HG03442 (cell line): Measurements from ENCODE around the gene GIGYF2.

Experiments used
- ATAC-seq: cut with Tn5 transposase; IDR thresholded peaks from one replicate; pipeline ENCODE4 v1.9.1; 2021; ENCODE audit warnings: mild to moderate bottlenecking, moderate library complexity; ENCODE audit not compliant: unreplicated experiment

GIGYF2 gene

GRCh38 chr2:232908695-232909094 lies 211.6 kb downstream of the GIGYF2 start:
- ATAC-seq: no peak
